SK-N-SH (cell line): Measurements from ENCODE around the gene ANKRD52. TPM values are rescaled to one million over a fixed set of nuclear protein-coding genes. Genes with fewer than 3 reads are reported as not detected.
"Not testable (repeated sequence)": the region's sequence is repeated elsewhere in the genome, so short reads cannot be mapped to it uniquely, and the experiment has no call there.

ENCODE experiments used
- CTCF ChIA-PET: fragments of 300-600, 350-600 bp; formaldehyde crosslinking; extraction: SDS; loops from one replicate; lab custom pipeline; 2021; lab: Yijun Ruan, JAX
- POLR2A ChIA-PET: fragments of 350-600 bp; sonication (Branson Sonifier 250); formaldehyde crosslinking; extraction: SDS; loops from one replicate; lab custom pipeline; 2020; ENCODE audit warnings: antibody characterized with exemption, inconsistent platforms; lab: Yijun Ruan, JAX
- DNase-seq: peaks from one replicate; pipeline ENCODE4 v3.0.0; 2012
- H2AFZ ChIP-seq: fragments of 200-600 bp; sonication (generic); 2 replicates; pipeline ENCODE4 v1.8.1; 2016; ENCODE audit warnings: antibody characterized with exemption, mild to moderate bottlenecking, low read depth
- H3F3A ChIP-seq: fragments of 200-600 bp; sonication (generic); replicated peaks from 2 replicates; pipeline ENCODE3; 2016; ENCODE audit warnings: antibody characterized with exemption, mild to moderate bottlenecking; ENCODE audit not compliant: insufficient read depth
- H3K27ac ChIP-seq, 2 experiments: fragments of 200-500 bp in 1 of 2; fragments of 200-600 bp in 1 of 2; sonication (Bioruptor generic) in 1 of 2; sonication (generic), shearing (Covaris generic) in 1 of 2; 2 replicates each; pipeline versions ENCODE4 v1.5.1 to v1.6.1; 2014 to 2016; ENCODE audit warnings: low read depth in 2 of 2, inconsistent platforms in 1 of 2, low read length in 1 of 2, mild to moderate bottlenecking in 1 of 2, mixed read lengths in 1 of 2
- H3K27me3 ChIP-seq: fragments of 200-600 bp; sonication (generic), shearing (Covaris generic); 2 replicates; pipeline ENCODE4 v1.6.1; 2016; ENCODE audit warnings: mixed run types; ENCODE audit not compliant: insufficient read depth
- H3K36me3 ChIP-seq, 2 experiments: fragments of 200-500 bp in 1 of 2; fragments of 200-600 bp in 1 of 2; sonication (Bioruptor generic) in 1 of 2; sonication (generic) in 1 of 2; replicated peaks in 1 of 2; 2 replicates each; pipeline versions ENCODE3 to v1.5.1; 2014 to 2016; ENCODE audit warnings: low read length in 1 of 2, mild to moderate bottlenecking in 1 of 2; ENCODE audit not compliant: insufficient read depth in 2 of 2, control insufficient read depth in 1 of 2
- H3K4me1 ChIP-seq, 2 experiments: fragments of 200-500 bp in 1 of 2; fragments of 200-600 bp in 1 of 2; sonication (Bioruptor generic) in 1 of 2; sonication (generic), shearing (Covaris generic) in 1 of 2; 2 replicates each; pipeline versions ENCODE4 v1.5.1 to v1.6.1; 2014 to 2016; ENCODE audit warnings: low read depth in 1 of 2, low read length in 1 of 2, mixed run types in 1 of 2; ENCODE audit not compliant: insufficient read depth in 2 of 2, control insufficient read depth in 1 of 2
- H3K4me2 ChIP-seq: fragments of 200-600 bp; sonication (generic), shearing (Covaris generic); 2 replicates; pipeline ENCODE4 v1.6.1; 2017; ENCODE audit warnings: mixed run types
- H3K4me3 ChIP-seq, 2 experiments: fragments of 200-500 bp in 1 of 2; fragments of 200-600 bp in 1 of 2; sonication (Bioruptor generic) in 1 of 2; sonication (generic), shearing (Covaris generic) in 1 of 2; 2 replicates each; pipeline versions ENCODE4 v1.5.1 to v1.8.1; 2014 to 2016; ENCODE audit warnings: low read depth in 2 of 2, inconsistent platforms in 1 of 2, low read length in 1 of 2, mild to moderate bottlenecking in 1 of 2, mixed read lengths in 1 of 2, moderate library complexity in 1 of 2
- H3K79me2 ChIP-seq: fragments of 200-600 bp; sonication (generic); 2 replicates; pipeline ENCODE4 v1.8.1; 2017; ENCODE audit warnings: mild to moderate bottlenecking; ENCODE audit not compliant: insufficient read depth
- H3K9ac ChIP-seq: fragments of 200-600 bp; sonication (generic); 2 replicates; pipeline ENCODE4 v1.6.1; 2017; ENCODE audit warnings: mixed run types
- H3K9me2 ChIP-seq: fragments of 200-600 bp; sonication (generic); 2 replicates; pipeline ENCODE4 v1.6.1; 2017; ENCODE audit warnings: mixed run types
- H3K9me3 ChIP-seq: fragments of 200-600 bp; sonication (generic); 2 replicates; pipeline ENCODE4 v1.6.1; 2017; ENCODE audit warnings: mixed run types, mild to moderate bottlenecking, moderate library complexity
- H4K20me1 ChIP-seq: fragments of 200-600 bp; sonication (generic); 2 replicates; pipeline ENCODE4 v1.6.1; 2017; ENCODE audit warnings: mild to moderate bottlenecking, mixed run types; ENCODE audit not compliant: insufficient read depth
- EZH2phosphoT487 ChIP-seq: fragments of 200-600 bp; sonication (generic); IDR thresholded peaks from 2 replicates; pipeline ENCODE4 v1.6.1; 2017; ENCODE audit warnings: low read depth, mixed run types, mild to moderate bottlenecking, antibody characterized with exemption, moderate library complexity, borderline replicate concordance
- FOXJ3 ChIP-seq: sonication (generic); formaldehyde crosslinking; IDR thresholded peaks from 2 replicates; pipeline ENCODE4 v1.5.1; 2020; ENCODE audit warnings: mild to moderate bottlenecking, missing genetic modification reagents
- GABPA ChIP-seq: IDR thresholded peaks from 2 replicates; pipeline ENCODE4 v1.4.0; 2012; ENCODE audit warnings: low read depth, mild to moderate bottlenecking
- MXI1 ChIP-seq: IDR thresholded peaks from 2 replicates; pipeline ENCODE4 v1.6.1; 2012; ENCODE audit warnings: mild to moderate bottlenecking, low read depth, low read length, improper control_type of control experiment
- NRF1 ChIP-seq: IDR thresholded peaks from 2 replicates; pipeline ENCODE4 v1.6.1; 2012; ENCODE audit warnings: low read depth, mild to moderate bottlenecking, low read length
- POLR2AphosphoS5 ChIP-seq: IDR thresholded peaks from 2 replicates; pipeline ENCODE4 v1.6.1; 2012; ENCODE audit warnings: low read depth, low read length
- TEAD4 ChIP-seq: IDR thresholded peaks from 2 replicates; pipeline ENCODE4 v1.4.0; 2012; ENCODE audit warnings: mild to moderate bottlenecking, borderline replicate concordance; ENCODE audit not compliant: insufficient read depth
- YY1 ChIP-seq: IDR thresholded peaks from 2 replicates; pipeline ENCODE4 v1.4.0; 2012; ENCODE audit warnings: low read depth, mild to moderate bottlenecking
- WGBS: methylation state at CpG from one replicate; pipeline ENCODE4 v1.1.6; 2017; ENCODE audit warnings: low lambda C conversion rate; 5-methylcytosine and 5-hydroxymethylcytosine counted together
- polyA plus RNA-seq, 3 experiments: library from polyadenylated mRNA; depleted of rRNA; stranded (reverse); fragments of >200 nt; gene quantifications; 2 replicates each; pipeline ENCODE4 v1.2.3, GENCODE V29; 2012
- TF ChIP-seq, protein P1 (sequence below): fragments of 150-350 bp; IDR thresholded peaks from 2 replicates; pipeline ENCODE4 v1.6.1; 2016; ENCODE audit warnings: mild to moderate bottlenecking, low read depth, low read length

ANKRD52 gene
- polyA plus RNA-seq, 1 of the 3 experiments (the other 2 are of a cell fraction): 23.4 TPM

DNA sequence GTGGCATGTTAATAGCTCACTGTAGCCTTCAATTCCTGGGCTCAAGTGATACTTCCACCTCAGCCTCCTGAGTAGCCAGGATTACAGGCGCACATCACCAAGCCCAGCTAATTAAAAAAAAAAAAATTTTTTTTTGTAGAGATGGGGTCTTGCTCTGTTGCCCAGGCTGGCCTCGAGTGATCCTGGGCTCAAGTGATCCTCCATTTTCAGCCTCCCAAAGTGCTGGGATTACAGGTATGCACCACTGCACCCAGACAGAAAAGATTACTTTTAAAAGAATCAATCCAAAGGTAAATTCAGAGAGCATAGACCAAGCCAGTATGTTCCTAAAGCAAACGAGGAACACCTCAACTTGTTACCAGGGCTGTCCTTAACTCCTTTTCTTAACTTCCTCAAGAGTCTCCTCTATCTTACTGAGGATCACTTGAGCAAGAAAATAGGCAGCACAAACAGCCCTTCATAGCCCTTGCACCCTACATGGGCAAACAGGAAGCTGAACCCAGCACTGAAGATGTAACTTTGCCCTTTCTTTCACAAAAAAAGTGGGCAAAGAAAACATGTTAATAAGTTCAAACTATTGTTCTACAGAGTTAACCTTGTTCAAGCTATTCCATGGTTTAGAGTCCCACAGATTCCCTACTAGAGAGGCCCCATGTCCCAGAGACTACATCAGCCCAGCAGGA, 30.7 kb upstream of the ANKRD52 start:
- ChIA-PET CTCF (interaction anchor here (0.6 to 1.6 kb wide), 3 partner anchors 10 to 175 kb away, joined by 3 to 4 read pairs (median 4); partner anchors contain the start of gene ANKRD52), POLR2A (interaction anchor here (0.8 kb wide), 1 partner anchor 87 kb away, joined by 3 read pairs; no protein-coding TSS in a partner anchor)
- Histone ChIP-seq H3K4me2 (no peak overlapping the region), H4K20me1 (peaks cover 18% of the 10 kb centered on the region), H3K9ac (no peak overlapping the region), H3K79me2 (peaks cover 80% of the 10 kb centered on the region), H3K27me3 (no peaks in the 10 kb centered on the region), H3K4me1 (peaks cover 0 to 5% of the 10 kb centered on the region in 2 experiments; a peak in 1 of 4 replicates), H3K9me2 (no peaks in the 10 kb centered on the region), H3K36me3 (peaks cover 24 to 41% of the 10 kb centered on the region in 2 experiments), H2AFZ (no peak overlapping the region), H3F3A (peaks cover 13% of the 10 kb centered on the region), H3K4me3 (no peak overlapping the region), H3K9me3 (no peaks in the 10 kb centered on the region), H3K27ac (no peak overlapping the region)
- no peak for DNase-seq
- TF ChIP-seq POLR2AphosphoS5 (no peak), FOXJ3 (CRISPR knock-in tag) (no peak), GABPA (no peak), NRF1 (no peak), EZH2phosphoT487 (no peak), TEAD4 (no peak)
- TF ChIP-seq, protein P1, sequence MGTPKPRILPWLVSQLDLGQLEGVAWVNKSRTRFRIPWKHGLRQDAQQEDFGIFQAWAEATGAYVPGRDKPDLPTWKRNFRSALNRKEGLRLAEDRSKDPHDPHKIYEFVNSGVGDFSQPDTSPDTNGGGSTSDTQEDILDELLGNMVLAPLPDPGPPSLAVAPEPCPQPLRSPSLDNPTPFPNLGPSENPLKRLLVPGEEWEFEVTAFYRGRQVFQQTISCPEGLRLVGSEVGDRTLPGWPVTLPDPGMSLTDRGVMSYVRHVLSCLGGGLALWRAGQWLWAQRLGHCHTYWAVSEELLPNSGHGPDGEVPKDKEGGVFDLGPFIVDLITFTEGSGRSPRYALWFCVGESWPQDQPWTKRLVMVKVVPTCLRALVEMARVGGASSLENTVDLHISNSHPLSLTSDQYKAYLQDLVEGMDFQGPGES: no peak
- WGBS: 89% methylated on average over 3 of the region's 3 CpGs

DNA sequence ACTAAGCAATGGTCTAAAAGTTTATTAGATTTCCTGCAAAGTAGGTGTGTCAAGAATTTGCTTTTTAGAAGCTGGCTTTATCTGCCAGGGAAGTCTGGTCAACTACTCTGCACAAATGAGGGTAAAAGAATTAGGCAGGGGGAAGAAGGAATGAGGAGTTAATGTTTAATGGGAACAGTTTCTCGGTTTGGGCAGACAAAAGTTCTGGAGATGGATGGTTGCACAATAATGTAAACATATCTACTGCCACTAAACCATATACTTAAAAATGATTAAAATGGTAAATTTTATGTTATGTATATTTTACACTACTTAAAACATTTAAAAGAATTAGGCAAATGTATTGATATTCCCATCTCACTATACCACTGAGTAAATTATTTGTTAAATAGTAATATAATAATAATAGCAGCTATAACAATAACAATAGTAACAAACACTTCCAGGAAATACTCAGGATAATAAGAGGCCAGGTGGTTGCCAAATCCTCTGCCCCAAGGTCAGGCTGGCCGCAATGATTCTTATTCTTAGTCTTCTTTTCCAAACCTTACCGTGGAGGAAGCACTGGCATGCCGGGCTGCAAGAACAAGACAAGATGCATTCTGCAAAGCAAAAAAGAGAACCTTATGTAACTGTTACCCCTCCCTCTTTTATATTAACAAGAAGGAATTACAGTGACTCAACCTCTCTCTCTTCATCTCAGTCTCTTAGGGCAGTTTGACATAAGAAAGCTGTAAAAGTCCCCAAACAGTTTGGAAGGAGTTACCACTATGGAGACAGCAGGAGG, 28.1 kb upstream of the ANKRD52 start:
- Histone ChIP-seq H3K9ac (no peak overlapping the region), H3K79me2 (peaks cover 53% of the 10 kb centered on the region), H3K27me3 (no peaks in the 10 kb centered on the region), H3K4me3 (no peak overlapping the region), H3K9me2 (no peaks in the 10 kb centered on the region), H3K4me1 (peaks cover 0 to under 1% of the 10 kb centered on the region in 2 experiments; a peak in 1 of 4 replicates), H3K36me3 (peaks cover 40 to 55% of the 10 kb centered on the region in 2 experiments), H3K9me3 (no peaks in the 10 kb centered on the region), H4K20me1 (no peaks in the 10 kb centered on the region), H2AFZ (no peak overlapping the region), H3K27ac (no peak overlapping the region), H3F3A (peaks cover 20% of the 10 kb centered on the region), H3K4me2 (no peak overlapping the region)
- ChIA-PET CTCF (interaction anchor here (0.8 to 1.4 kb wide), 7 partner anchors 12 to 96 kb away, joined by 3 to 6 read pairs (median 3); no protein-coding TSS in a partner anchor), POLR2A (interaction anchor here (0.9 kb wide), 1 partner anchor 11 kb away, joined by 4 read pairs; no protein-coding TSS in a partner anchor)
- 80% methylated on average over 4 of the region's 4 CpGs for WGBS
- no peak for TF ChIP-seq YY1
- no peak for TF ChIP-seq MXI1
- no peak for TF ChIP-seq FOXJ3 (CRISPR knock-in tag)
- DNase-seq: no peak

DNA sequence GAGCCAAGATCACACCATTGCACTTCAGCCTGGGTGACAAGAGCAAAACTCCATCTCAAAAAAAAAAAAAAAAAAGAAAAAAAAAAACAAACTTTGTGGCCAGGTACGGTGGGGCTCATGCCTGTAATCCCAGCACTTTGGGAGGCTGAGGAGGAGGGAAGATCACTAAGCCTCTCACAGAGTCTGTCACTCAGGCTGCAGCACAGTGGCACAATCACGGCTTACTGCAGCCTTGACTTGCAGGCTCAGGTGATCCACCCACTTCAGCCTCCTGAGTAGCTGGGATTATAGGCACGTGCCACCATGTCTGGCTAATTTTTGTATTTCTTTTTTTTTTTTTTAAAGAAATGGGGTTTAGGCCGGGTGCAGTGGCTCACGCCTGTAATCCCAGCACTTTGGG, 26.1 kb upstream of the ANKRD52 start:
- not testable (repeated sequence) for H3K9me2 ChIP-seq, H4K20me1 ChIP-seq, H3K4me2 ChIP-seq, H3K4me1 ChIP-seq, H3K27ac ChIP-seq, H2AFZ ChIP-seq, H3K9me3 ChIP-seq, H3K9ac ChIP-seq, H3K4me3 ChIP-seq, H3K27me3 ChIP-seq, DNase-seq
- WGBS: 91% methylated on average over 5 of the region's 5 CpGs
- H3F3A ChIP-seq: peaks cover 23% of the 10 kb centered on the region
- POLR2A ChIA-PET: interaction anchor here (0.7 kb wide), 2 partner anchors 18 to 142 kb away, joined by 4 read pairs; no protein-coding TSS in a partner anchor
- CTCF ChIA-PET: interaction anchor here (1.5 to 2.2 kb wide), 2 partner anchors 95 to 180 kb away, joined by 3 to 6 read pairs; partner anchors contain the start of gene SMARCC2
- peaks cover 34% of the 10 kb centered on the region for H3K79me2 ChIP-seq
- peaks cover 40 to 56% of the 10 kb centered on the region in 2 experiments for H3K36me3 ChIP-seq
